Stomach (tissue), 4 donors: ENCODE data around the gene GPANK1.

Source experiments
- POLR2AphosphoS5 ChIP-seq, 3 donors: sonication (generic); formaldehyde crosslinking; IDR thresholded peaks; one replicate each; pipeline ENCODE4 v1.6.1; 2016; ENCODE audit warnings: antibody characterized with exemption in 3 of 3
- TF ChIP-seq, protein P1 (sequence below), 7 experiments: fragments of 450-650 bp in 4 of 7; fragments of 200-600 bp in 3 of 7; sonication (generic) in 3 of 7; IDR thresholded peaks; one replicate each; pipeline ENCODE4 v1.5.1; 2016 to 2019; ENCODE audit warnings: antibody characterized with exemption in 7 of 7, control low read depth in 2 of 7, mild to moderate bottlenecking in 1 of 7

- TF ChIP-seq, protein P1, sequence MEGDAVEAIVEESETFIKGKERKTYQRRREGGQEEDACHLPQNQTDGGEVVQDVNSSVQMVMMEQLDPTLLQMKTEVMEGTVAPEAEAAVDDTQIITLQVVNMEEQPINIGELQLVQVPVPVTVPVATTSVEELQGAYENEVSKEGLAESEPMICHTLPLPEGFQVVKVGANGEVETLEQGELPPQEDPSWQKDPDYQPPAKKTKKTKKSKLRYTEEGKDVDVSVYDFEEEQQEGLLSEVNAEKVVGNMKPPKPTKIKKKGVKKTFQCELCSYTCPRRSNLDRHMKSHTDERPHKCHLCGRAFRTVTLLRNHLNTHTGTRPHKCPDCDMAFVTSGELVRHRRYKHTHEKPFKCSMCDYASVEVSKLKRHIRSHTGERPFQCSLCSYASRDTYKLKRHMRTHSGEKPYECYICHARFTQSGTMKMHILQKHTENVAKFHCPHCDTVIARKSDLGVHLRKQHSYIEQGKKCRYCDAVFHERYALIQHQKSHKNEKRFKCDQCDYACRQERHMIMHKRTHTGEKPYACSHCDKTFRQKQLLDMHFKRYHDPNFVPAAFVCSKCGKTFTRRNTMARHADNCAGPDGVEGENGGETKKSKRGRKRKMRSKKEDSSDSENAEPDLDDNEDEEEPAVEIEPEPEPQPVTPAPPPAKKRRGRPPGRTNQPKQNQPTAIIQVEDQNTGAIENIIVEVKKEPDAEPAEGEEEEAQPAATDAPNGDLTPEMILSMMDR (IDR thresholded peaks at IDR 0.05) = no peak
- no peak for TF ChIP-seq POLR2AphosphoS5 (IDR thresholded peaks at IDR 0.05)
Measured at GRCh38 chr6:31629014-31629413, 35.8 kb downstream of the GPANK1 start.
